Neuron (in vitro differentiated cells): ENCODE results near the gene CIDEC.

Source experiments
- H2AFZ ChIP-seq: one replicate; pipeline ENCODE4 v1.6.1; 2013; ENCODE audit warnings: low read depth, mild to moderate bottlenecking, inconsistent platforms, low read length, moderate library complexity
- H3K27me3 ChIP-seq: one replicate; pipeline ENCODE4 v1.6.1; 2013; ENCODE audit warnings: low read length; ENCODE audit not compliant: insufficient read depth
- H3K36me3 ChIP-seq: one replicate; pipeline ENCODE4 v1.6.1; 2013; ENCODE audit warnings: low read length; ENCODE audit not compliant: insufficient read depth
- H3K4me1 ChIP-seq: one replicate; pipeline ENCODE4 v1.6.1; 2013; ENCODE audit warnings: low read length; ENCODE audit not compliant: insufficient read depth
- H3K4me3 ChIP-seq: 2 replicates; pipeline ENCODE4 v1.5.1; 2013; ENCODE audit warnings: mild to moderate bottlenecking, low read length, moderate library complexity
- H3K9me3 ChIP-seq: one replicate; pipeline ENCODE4 v1.6.1; 2013; ENCODE audit warnings: low read length

Gene CIDEC

GRCh38 chr3:9818666-9819335 lies 61.3 kb downstream of the CIDEC start:
- Histone ChIP-seq H3K9me3 (no peaks in the 10 kb centered on the region), H2AFZ (no peak overlapping the region), H3K4me1 (no peaks in the 10 kb centered on the region), H3K27me3 (no peaks in the 10 kb centered on the region), H3K4me3 (no peak overlapping the region), H3K36me3 (peaks cover 29% of the 10 kb centered on the region)

GRCh38 chr3:9817436-9817835 lies 62.6 kb downstream of the CIDEC start:
- Histone ChIP-seq H3K36me3 (peaks cover 35% of the 10 kb centered on the region), H3K27me3 (no peaks in the 10 kb centered on the region), H3K9me3 (no peaks in the 10 kb centered on the region), H2AFZ (no peak overlapping the region), H3K4me3 (no peak overlapping the region), H3K4me1 (no peaks in the 10 kb centered on the region)
